GM18502 (cell line): ENCODE measurements around the gene ARL10.

ENCODE experiments used
- ATAC-seq: cut with Tn5 transposase; IDR thresholded peaks from one replicate; pipeline ENCODE4 v1.9.1; 2021; ENCODE audit warnings: mild to moderate bottlenecking; ENCODE audit not compliant: unreplicated experiment, poor library complexity

Gene ARL10

GRCh38 chr5:176387384-176387925 lies 22.2 kb downstream of the ARL10 start:
- ATAC-seq = no peak

GRCh38 chr5:176388003-176388443 lies 22.7 kb downstream of the ARL10 start:
- no peak for ATAC-seq

- peak; percentile 86 for ATAC-seq
Measured at GRCh38 chr5:176388444-176389134, 23.3 kb downstream of the ARL10 start, which contains the start of the genes HIGD2A and NOP16. TSS of gene HIGD2A (plus strand) at chr5:176388751. CDS start at chr5:176388820, 69 bp downstream. TSS of gene NOP16 (minus strand) at chr5:176388598. CDS start at chr5:176388539, 59 bp downstream.

GRCh38 chr5:176389135-176390123 lies 24.1 kb downstream of the ARL10 start:
- peak; percentile 41 for ATAC-seq

- ATAC-seq = no peak
Measured at GRCh38 chr5:176391479-176391878, 26.2 kb downstream of the ARL10 start.

GRCh38 chr5:176391999-176392398 lies 26.7 kb downstream of the ARL10 start:
- no peak for ATAC-seq

- ATAC-seq = no peak
Measured at GRCh38 chr5:176392526-176392925, 27.2 kb downstream of the ARL10 start.

GRCh38 chr5:176394096-176394495 lies 28.8 kb downstream of the ARL10 start:
- no peak for ATAC-seq

GRCh38 chr5:176394881-176395675 lies 29.8 kb downstream of the ARL10 start:
- no peak for ATAC-seq

GRCh38 chr5:176396330-176396729 lies 31.0 kb downstream of the ARL10 start:
- no peak for ATAC-seq

GRCh38 chr5:176397736-176398420 lies 32.6 kb downstream of the ARL10 start:
- no peak for ATAC-seq

- no peak for ATAC-seq
Measured at GRCh38 chr5:176400382-176401156, 35.3 kb downstream of the ARL10 start.

- no peak for ATAC-seq
Measured at GRCh38 chr5:176401281-176402205, 36.3 kb downstream of the ARL10 start.

GRCh38 chr5:176405656-176406435 lies 40.6 kb downstream of the ARL10 start:
- no peak for ATAC-seq

- no peak for ATAC-seq
Measured at GRCh38 chr5:176406436-176407052, 41.3 kb downstream of the ARL10 start.

- ATAC-seq = no peak
Measured at GRCh38 chr5:176407456-176408251, 42.4 kb downstream of the ARL10 start.
